Left ventricle myocardium inferior (tissue), 1 donor: Measurements from ENCODE around the gene GPR162. TPM values are rescaled to one million over a fixed set of nuclear protein-coding genes. Genes with fewer than 3 reads are reported as not detected.

Source experiments
- DNase-seq: peaks from one replicate; pipeline ENCODE4 v3.0.0-alpha.2; 2020
- H3K27ac ChIP-seq: fragments of 200-600 bp; replicated peaks from 2 replicates; pipeline ENCODE4 v1.8.0; 2021
- H3K27me3 ChIP-seq: fragments of 200-600 bp; 2 replicates; pipeline ENCODE4 v1.8.0; 2021; ENCODE audit warnings: low read depth
- H3K36me3 ChIP-seq: fragments of 200-600 bp; 2 replicates; pipeline ENCODE4 v1.8.0; 2021
- H3K4me1 ChIP-seq: fragments of 200-600 bp; 2 replicates; pipeline ENCODE4 v1.8.0; 2021
- H3K4me3 ChIP-seq: fragments of 200-600 bp; 2 replicates; pipeline ENCODE4 v1.8.0; 2021; ENCODE audit warnings: mild to moderate bottlenecking, moderate library complexity
- H3K9me3 ChIP-seq: fragments of 200-600 bp; replicated peaks from 2 replicates; pipeline ENCODE4 v1.8.0; 2021
- CTCF ChIP-seq: fragments of 200-600 bp; IDR thresholded peaks from 2 replicates; pipeline ENCODE4 v1.8.0; 2021; ENCODE audit warnings: antibody characterized with exemption, mild to moderate bottlenecking, borderline replicate concordance
- intact Hi-C: fragments of 100-400 bp; cut with micrococcal nuclease; formaldehyde crosslinking; loops from one replicate; pipeline ENCODE4 v1.11.0; 2022
- total RNA-seq: library from RNA; stranded (reverse); fragmentation: NEBNext Ultra II Directional; extraction: Animal tissue kit (Norgen Biotek cat#: 25700); gene quantifications from one replicate; pipeline ENCODE4 v1.2.1, GENCODE V29; 2021
- donor health status: DM: no; HTN: yes; CAD: no; lungs with severe emphysema.

GPR162 gene
- total RNA-seq, 1 donor from 2014 or later = 6.5 TPM

- intact Hi-C loops = no loop called here
- Histone ChIP-seq H3K27me3 (no peaks in the 10 kb centered on the region), H3K4me3 (peak overlapping the region; percentile 34), H3K36me3 (no peaks in the 10 kb centered on the region), H3K4me1 (peaks cover 17% of the 10 kb centered on the region), H3K9me3 (no peaks in the 10 kb centered on the region), H3K27ac (no peak overlapping the region)
- TF ChIP-seq CTCF = no peak
- DNase-seq = no peak
Measured at GRCh38 chr12:6790496-6791150, 31.0 kb upstream of the GPR162 start.

GRCh38 chr12:6791931-6792520 lies 29.6 kb upstream of the GPR162 start:
- peak overlapping the region; percentile 46 for H3K27ac ChIP-seq
- no peak for TF ChIP-seq CTCF
- peaks cover 9% of the 10 kb centered on the region for H3K4me1 ChIP-seq
- H3K36me3 ChIP-seq = no peaks in the 10 kb centered on the region
- peaks cover 6% of the 10 kb centered on the region for H3K27me3 ChIP-seq
- intact Hi-C loops = no loop called here
- peak overlapping the region; percentile 27 for H3K4me3 ChIP-seq
- no peaks in the 10 kb centered on the region for H3K9me3 ChIP-seq
- no peak for DNase-seq

GRCh38 chr12:6792522-6793201 lies 29.0 kb upstream of the GPR162 start:
- peak overlapping the region; percentile 27 for H3K4me3 ChIP-seq
- TF ChIP-seq CTCF = no peak
- peak overlapping the region; percentile 46 for H3K27ac ChIP-seq
- peaks cover 4% of the 10 kb centered on the region for H3K4me1 ChIP-seq
- peak; percentile 38 for DNase-seq
- H3K27me3 ChIP-seq = peaks cover 6% of the 10 kb centered on the region
- H3K36me3 ChIP-seq = no peaks in the 10 kb centered on the region
- intact Hi-C loops = no loop called here
- H3K9me3 ChIP-seq = no peaks in the 10 kb centered on the region

GRCh38 chr12:6795088-6795487 lies 26.5 kb upstream of the GPR162 start:
- TF ChIP-seq CTCF = no peak
- no peak overlapping the region for H3K27ac ChIP-seq
- H3K4me1 ChIP-seq = peaks cover 4% of the 10 kb centered on the region
- no peak overlapping the region for H3K4me3 ChIP-seq
- no peaks in the 10 kb centered on the region for H3K36me3 ChIP-seq
- intact Hi-C loops = no loop called here
- no peak for DNase-seq
- peaks cover 6% of the 10 kb centered on the region for H3K27me3 ChIP-seq
- H3K9me3 ChIP-seq = no peaks in the 10 kb centered on the region

GRCh38 chr12:6796576-6796975 lies 25.0 kb upstream of the GPR162 start:
- TF ChIP-seq CTCF = no peak
- H3K36me3 ChIP-seq = no peaks in the 10 kb centered on the region
- intact Hi-C loops = no loop called here
- no peak for DNase-seq
- H3K27me3 ChIP-seq = peaks cover 6% of the 10 kb centered on the region
- H3K9me3 ChIP-seq = no peaks in the 10 kb centered on the region
- H3K4me3 ChIP-seq = no peak overlapping the region
- peaks cover 4% of the 10 kb centered on the region for H3K4me1 ChIP-seq
- no peak overlapping the region for H3K27ac ChIP-seq
